GM12892 (cell line): ENCODE results near the gene DTX1.

Experiments used
- POLR2A ChIP-seq: IDR thresholded peaks from 2 replicates; pipeline ENCODE4 v1.6.1; 2011; ENCODE audit warnings: low read depth, low read length, control low read depth
- POLR2AphosphoS5 ChIP-seq: IDR thresholded peaks from 2 replicates; pipeline ENCODE4 v1.6.1; 2011; ENCODE audit warnings: low read depth, low read length, control low read depth

DNA sequence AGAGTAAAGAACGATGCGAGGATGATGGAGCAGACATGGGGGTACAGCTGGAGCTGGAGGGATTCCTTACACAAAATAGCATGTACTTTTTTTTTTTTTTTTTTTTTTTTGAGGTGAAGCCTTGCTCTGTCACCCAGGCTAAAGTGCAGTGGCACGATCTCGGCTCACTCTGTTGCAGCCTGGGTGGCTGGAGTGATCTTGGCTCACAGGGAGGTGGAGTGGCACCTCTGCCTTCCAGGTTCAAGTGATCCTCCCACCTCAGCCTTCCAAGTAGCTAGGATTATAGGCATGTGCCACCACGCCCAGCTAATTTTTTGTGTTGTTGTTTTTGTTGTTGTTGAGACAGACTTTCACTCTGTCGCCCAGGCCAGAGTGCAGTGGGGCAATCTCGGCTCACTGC lies 84.2 kb downstream of the DTX1 start:
- no peak for TF ChIP-seq POLR2A
- no peak for TF ChIP-seq POLR2AphosphoS5
